GM21360 (cell line): ENCODE measurements around the gene TAS2R60.
"Not testable (repeated sequence)": the region's sequence is repeated elsewhere in the genome, so short reads cannot be mapped to it uniquely, and the experiment has no call there.

Experiments
- ATAC-seq: cut with Tn5 transposase; IDR thresholded peaks from one replicate; pipeline ENCODE4 v1.9.1; 2021; ENCODE audit warnings: mild to moderate bottlenecking, moderate library complexity; ENCODE audit not compliant: unreplicated experiment

TAS2R60 gene

DNA sequence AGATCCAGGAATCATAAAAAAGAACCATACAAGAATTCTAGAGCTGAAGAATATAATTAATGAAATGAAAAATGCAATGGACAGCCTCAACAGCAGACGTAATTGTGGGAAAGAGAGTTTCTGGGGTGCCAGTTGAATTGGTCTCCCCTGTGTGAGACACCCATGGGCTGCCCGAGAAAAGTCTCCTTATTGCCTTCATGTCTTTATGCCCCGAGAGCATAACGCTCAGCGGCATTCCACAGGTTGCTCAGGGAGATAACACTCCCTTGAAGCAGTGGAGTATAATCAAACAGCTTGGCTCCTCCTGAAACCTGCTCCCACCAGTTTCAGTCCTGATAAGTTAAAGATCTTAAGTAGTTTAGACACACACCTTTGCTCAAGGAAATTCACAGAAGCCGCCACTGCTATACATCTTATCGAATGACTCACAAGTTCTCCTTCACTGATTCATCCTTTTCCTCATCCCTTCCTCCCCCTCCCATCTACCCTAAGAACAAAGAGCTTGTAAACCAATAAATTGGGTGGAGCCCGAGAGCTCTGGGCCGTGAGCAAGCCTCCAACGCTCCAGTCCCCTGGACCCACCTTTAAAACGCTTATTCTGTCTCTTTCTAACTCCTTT is 28.9 kb downstream of the TAS2R60 start:
- not testable (repeated sequence) for ATAC-seq

DNA sequence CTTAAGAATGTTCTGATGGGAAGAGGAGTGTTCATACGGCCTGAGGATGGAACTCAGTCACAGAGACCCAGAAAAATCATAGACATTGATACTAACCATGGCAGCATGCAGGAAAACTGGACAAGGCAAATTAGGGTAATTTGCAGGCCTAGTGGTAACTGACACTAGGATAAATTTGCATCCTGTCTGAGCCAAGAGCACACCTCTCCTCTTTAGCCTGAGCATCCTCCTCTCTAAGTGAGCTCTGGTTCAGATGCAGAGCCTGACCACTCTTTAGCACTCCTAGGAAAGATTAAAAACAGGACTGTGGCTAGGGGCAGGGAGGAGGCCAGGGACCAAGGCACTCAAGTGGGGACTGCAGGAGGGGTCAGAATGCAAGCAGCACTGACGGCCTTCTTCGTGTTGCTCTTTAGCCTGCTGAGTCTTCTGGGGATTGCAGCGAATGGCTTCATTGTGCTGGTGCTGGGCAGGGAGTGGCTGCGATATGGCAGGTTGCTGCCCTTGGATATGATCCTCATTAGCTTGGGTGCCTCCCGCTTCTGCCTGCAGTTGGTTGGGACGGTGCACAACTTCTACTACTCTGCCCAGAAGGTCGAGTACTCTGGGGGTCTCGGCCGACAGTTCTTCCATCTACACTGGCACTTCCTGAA is 34.4 kb downstream of the TAS2R60 start, which contains the start of gene TAS2R41:
TSS of gene TAS2R41 (plus strand) at position 373 of the 650 bp plus-strand sequence. CDS start at position 373, 0 bp downstream.
- ATAC-seq = no peak

DNA sequence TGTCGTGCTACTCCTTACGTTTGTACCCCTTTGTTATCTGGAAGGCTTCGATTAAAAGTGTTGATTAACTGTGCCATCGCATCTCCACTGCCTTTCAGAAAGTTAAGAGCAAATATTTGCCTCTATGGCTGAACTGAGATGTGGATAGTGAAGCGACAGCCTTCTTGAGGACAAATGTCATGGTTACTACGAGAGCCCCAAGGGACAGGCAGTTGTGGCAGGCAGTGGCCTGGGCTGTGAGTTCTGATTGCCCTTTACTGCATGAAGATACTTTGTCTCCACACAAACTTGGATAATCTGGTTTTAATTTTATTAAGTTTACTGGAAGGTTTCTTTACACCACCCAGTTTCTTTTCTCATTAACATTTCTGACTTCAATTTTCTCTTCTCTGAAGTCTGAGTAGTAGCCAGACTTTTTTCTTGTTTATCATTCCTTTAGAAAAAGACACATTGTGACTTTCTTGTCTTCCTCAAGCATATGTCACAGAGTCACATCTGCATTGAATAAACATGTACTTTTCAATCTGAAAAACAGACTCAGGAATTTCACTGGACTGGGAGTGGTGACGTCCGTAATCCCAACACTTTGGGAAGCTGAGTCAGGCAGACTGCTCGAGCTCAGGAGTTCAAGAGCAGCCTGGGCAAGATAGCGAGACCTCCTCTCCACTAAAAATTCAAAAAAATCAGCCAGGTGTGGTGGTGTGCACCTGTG is 36.0 kb downstream of the TAS2R60 start:
- no peak for ATAC-seq

DNA sequence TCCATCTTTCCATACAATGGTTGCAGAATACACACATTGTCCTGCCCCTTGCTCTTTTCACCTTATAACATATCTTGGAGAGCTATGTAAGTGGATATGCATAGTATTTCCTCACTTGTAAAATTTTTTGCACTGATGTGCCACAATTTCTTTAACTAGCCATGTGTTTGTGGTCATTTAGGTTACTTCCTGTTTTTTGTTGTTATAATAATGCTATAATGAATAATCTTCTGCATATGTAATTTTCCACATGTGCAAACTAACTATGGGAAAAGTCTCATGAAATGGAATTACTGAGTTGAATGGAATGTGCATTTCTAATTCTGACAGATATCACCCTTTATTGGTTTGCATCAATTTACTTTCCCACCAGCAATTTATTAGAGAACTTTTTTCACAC is 37.2 kb downstream of the TAS2R60 start:
- ATAC-seq = no peak

DNA sequence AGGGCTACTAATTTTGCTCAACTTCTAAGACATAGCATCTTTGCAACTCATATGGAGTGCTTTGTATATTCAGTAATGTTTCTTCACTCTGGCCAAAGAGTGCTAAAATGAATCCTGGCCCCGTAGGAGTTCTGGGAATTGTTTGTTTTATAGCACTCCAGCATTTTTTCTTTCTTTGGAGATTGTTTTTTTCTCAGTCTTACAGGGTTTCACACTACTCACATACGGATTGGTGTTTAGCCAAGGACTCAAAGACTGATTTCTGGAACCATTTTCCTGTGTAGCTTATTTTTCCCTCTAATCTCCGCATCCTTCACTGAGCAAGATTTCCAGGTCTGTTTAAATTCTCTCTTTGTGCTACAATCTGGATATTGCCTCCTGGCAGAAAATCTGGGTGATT is 40.9 kb downstream of the TAS2R60 start:
- no peak for ATAC-seq

DNA sequence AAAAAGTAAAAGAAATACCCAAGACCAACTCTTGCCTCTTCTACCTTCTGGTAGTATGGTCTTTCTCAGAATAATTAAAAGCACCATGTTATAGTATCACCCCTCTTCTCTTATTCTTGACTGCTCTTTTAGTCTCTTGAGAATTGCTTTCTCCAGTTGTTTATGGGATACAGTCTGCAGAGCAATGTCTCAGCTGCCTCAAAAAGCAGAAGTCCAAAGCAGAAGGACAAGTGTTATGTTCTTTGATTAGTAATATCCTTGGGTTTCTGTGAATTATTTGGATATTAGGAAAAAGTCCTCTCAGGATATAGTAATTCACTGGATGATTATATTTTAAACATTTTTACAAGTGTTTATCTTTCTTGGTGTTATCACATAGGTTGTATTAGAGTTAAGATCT is 41.8 kb downstream of the TAS2R60 start:
- no peak for ATAC-seq

DNA sequence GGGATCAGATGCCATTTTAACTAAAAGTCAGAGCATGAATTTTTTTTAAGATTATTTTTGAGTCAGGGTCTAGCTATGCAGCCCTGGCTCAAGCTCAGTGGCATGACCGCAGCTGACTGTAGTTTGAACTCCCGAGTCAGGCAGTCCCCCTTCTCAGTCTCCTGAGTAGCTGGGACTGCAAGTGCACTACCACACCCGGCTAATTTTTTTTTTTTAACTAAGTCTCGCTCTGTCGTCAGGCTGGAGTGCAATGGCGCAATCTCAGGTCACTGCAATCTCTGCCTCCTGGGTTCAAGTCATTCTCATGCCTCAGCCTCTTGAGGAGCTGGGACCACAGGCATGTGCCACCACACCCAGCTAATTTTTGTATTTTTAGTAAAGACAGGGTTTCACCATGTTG is 42.2 kb downstream of the TAS2R60 start:
- no peak for ATAC-seq

DNA sequence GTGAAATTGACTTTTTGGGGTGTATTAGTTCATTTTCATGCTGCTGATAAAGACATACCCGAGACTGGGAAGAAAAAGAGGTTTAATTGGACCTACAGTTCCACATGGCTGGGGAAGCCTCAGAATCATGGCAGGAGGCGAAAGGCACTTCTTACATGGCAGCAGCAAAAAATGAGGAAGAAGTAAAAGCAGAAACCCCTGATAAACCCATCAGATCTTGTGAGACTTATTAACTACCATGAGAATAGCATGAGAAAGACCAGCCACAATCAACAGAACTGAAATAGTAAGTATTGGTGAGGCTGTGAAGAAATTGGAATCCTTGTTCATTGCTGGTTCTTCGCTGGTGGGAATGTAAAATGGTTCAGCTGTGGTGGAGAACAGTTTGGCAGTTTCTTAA is 43.0 kb downstream of the TAS2R60 start:
- not testable (repeated sequence) for ATAC-seq

DNA sequence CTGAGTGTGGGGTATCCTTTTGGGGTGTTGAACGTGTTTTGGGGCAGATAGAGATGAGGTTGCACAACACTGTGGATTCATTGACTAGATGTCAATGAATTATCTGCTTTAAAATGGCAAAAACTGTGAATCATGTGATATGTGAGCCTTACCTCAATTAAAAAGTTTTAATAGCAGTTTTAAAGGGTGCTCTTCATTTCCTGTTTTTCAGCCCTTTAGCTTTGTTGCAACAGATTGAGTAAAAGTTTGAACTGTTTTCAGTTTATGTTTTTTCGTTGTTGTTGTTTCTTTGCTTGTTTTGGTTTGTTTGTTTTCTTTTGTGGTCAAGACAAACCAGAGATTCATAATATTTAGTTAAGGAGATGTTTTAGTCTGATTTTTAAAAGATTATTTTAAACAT is 43.8 kb downstream of the TAS2R60 start:
- no peak for ATAC-seq

DNA sequence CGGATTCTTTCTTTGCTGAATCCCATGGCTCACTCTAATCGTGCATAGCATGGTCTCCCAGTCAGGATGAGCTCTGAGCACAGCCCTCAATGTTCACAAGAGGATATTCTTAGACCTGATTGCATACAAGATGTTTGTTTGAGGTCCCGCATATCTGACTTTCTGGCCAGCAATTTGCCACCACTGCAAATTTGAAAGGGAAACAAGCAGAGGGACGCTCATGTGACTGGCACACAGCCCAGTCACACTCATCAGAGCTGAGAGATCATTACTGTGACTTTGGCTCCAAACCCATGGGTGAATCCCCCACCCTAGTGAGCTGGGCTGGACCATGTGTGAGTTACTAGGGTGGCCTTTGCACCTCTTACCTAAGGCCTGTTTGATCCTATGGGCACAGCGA is 44.3 kb downstream of the TAS2R60 start:
- peak; percentile 47 for ATAC-seq

DNA sequence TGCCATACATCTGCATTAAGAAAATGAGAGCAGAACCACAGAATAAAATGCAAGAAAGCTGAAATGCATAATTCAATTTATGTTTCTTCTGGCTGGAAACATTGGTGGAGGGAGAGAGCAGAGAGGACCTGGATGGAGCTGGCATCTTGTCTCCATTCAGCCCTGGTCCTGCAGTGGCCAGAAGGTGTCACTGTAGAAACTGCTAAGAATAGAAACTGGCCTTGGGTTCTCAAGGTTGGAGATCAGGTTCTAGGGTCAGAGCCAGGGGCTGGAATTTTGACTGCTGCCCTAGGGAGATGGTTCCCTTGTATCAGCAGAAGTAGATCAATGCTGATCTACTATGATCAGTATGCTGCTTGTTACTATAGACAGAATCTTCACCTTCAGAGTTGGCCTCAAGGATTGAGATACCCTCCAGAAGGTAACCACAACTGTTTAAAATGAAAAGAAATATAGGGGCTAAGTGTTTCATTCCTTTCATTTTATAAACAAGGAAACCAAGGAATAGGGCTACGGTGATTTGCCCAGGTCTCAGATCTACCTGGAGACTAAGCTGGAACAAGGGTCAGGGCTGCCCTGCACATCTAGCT is 47.6 kb downstream of the TAS2R60 start:
- ATAC-seq = no peak

DNA sequence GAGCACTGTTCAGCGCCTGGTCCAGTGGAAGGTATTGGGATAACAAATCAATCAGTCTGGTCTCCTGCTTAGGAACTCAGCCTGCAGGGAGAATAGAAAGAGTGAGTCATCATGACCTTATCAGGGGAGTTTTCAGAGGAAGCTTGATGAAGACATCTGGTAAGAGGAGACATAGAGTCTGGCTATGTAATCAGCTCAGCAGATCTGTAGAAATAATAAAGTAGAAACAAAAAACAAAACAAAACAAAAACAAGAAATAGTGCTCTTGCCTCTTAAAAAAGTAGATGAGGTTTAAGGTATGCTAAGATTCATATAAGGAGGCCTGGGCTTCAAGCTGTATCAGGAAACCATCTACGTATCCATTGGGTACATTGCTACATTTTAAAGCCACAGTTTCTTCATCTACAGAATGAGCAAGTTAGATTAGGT is 48.8 kb downstream of the TAS2R60 start:
- ATAC-seq = no peak

DNA sequence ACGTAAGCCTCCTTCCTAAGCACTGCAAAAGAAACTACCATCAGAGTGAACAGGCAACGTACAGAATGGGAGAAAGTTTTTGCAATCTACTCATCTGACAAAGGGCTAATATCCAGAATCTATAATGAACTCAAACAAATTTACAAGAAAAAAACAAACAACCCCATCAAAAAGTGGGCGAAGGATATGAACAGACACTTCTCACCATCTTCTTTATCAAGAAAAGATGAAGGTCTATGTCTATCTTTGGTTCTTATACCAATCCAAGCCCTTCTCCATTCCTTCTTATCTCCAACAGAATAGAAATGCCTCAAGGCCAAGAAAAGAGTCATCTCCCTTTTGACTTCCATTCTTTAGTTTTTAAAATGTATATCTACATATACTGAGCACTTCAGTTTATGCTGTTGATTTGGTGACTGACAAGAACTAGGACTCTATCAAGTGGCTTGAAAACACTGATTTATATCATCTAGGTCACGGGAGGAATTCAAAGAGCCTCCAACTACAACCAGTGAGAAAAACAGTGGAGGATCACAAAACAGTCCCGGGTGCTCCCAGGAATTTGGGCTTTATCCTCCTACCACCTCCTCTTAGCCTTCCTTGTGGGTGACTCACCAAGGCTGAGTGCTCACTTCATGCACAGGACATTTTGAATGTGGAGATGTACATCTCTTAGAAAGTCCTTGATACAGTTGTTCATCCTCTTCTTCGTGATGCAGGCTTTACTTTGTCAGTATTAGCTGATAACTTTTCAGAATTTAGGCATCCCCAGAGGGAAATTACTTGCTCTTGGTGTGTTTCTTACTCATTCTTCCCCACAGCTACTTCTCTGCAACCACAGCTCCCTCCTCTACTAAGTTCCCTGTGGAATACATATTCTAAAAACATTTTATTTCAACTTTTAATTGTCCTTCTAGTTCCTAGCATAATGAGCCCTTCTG is 49.8 kb downstream of the TAS2R60 start:
- no peak for ATAC-seq

DNA sequence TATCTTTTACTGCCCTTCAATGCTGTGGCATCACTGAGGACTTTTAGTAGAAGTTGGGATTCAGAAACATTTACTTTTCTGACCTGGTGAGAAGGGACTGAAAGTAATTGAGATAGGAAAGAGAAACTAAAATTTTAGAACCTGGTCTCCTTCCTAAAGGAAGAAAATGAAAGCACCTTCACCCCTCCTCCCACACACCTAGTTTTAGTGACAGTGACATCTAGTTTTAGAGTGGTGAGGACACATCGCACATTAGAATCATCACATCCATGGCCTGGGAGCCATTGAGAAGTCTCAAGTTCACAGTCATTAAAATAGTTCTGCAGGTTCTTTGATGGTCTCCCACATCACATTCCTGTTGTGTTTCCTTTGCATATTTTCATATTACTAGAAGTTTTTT is 50.5 kb downstream of the TAS2R60 start:
- ATAC-seq = peak; percentile 49
